ENCODE results near the gene PRKAR1A. TPM values are rescaled to one million over a fixed set of nuclear protein-coding genes. Genes with fewer than 3 reads are reported as not detected.

PRKAR1A gene
- total and polyA plus RNA-seq, 2 of the 8 experiments (the other 6 are each of a cell fraction or from before 2014, with no cell fraction given) = 39.3 to 149 TPM

GRCh38 chr17:68568581-68568980 is 56.4 kb downstream of the PRKAR1A start:
- 84% methylated on average over 2 of the region's 2 CpGs; no CpG with 5 or more reads in 1 of the 2 experiments for WGBS, 2 experiments (ENCODE audit: extremely low coverage in 1 of 2, insufficient coverage in 1 of 2, insufficient read length in 1 of 2, insufficient replicate concordance in 2 of 2, low coverage in 1 of 2, low lambda C conversion rate in 2 of 2, missing lambda C conversion rate in 1 of 2)
- ChIA-PET CTCF (ENCODE audit: partially characterized antibody) (interaction anchor here (1.4 kb wide), 1 partner anchor 9 kb away, joined by 5 read pairs; no protein-coding TSS in a partner anchor), POLR2A (ENCODE audit: partially characterized antibody) (interaction anchor here (1.1 kb wide), 1 partner anchor 27 kb away, joined by 3 read pairs; no protein-coding TSS in a partner anchor)
- FAIRE-seq (no peak), DNase-seq (ENCODE audit: low read depth in 1 of 2, low spot score in 2 of 2) (no peak)
- no peak overlapping the region for H2BK15ac ChIP-seq (ENCODE audit: low read length)
- H3K23ac ChIP-seq (ENCODE audit: insufficient read length) = no peak overlapping the region
- H3K4me1 ChIP-seq (replicated peaks in 1 of 4; ENCODE audit: control insufficient read depth in 3 of 4, insufficient read depth in 4 of 4, low read length in 3 of 4) = no peaks in the 10 kb centered on the region
- H3K79me2 ChIP-seq (ENCODE audit: control insufficient read depth in 1 of 2, insufficient read depth in 2 of 2, low read length in 2 of 2) = no peaks in the 10 kb centered on the region
- H3K27ac ChIP-seq (ENCODE audit: low read depth, low read length) = no peak overlapping the region
- H4K20me1 ChIP-seq (replicated peaks in 1 of 2; ENCODE audit: control insufficient read depth in 1 of 2, insufficient read depth in 2 of 2, low read length in 2 of 2) = no peaks in the 10 kb centered on the region
- H2BK5ac ChIP-seq (ENCODE audit: low read depth, low read length) = no peak overlapping the region
- no peak overlapping the region for H4K91ac ChIP-seq (replicated peaks; ENCODE audit: insufficient read length, low read length)
- H3K36me3 ChIP-seq (ENCODE audit: control insufficient read depth in 2 of 4, insufficient read depth in 4 of 4, low read length in 3 of 4) = peaks cover 0 to 3% (median 0%) of the 10 kb centered on the region in 4 experiments; a peak in 1 of 8 replicates
- no peaks in the 10 kb centered on the region for H3K23me2 ChIP-seq (ENCODE audit: low read depth, low read length)
- no peak overlapping the region for H2AFZ ChIP-seq (ENCODE audit: low read length)
- no peak overlapping the region for H2BK12ac ChIP-seq (ENCODE audit: low read depth, low read length)
- H3K4ac ChIP-seq (replicated peaks; ENCODE audit: insufficient read length, low read depth, low read length) = no peak overlapping the region
- no peak overlapping the region for H3K18ac ChIP-seq (ENCODE audit: extremely low read depth, low read length)
- H2AK5ac ChIP-seq (ENCODE audit: low read depth, low read length) = no peak overlapping the region
- H3K56ac ChIP-seq (replicated peaks; ENCODE audit: insufficient read length, low read depth, low read length) = no peak overlapping the region
- H3K79me1 ChIP-seq (ENCODE audit: low read depth, low read length) = no peaks in the 10 kb centered on the region
- no peak overlapping the region for H3K4me3 ChIP-seq (ENCODE audit: extremely low read depth in 1 of 4, insufficient read depth in 2 of 4, low read depth in 3 of 4, low read length in 4 of 4)
- no peak overlapping the region for H2BK20ac ChIP-seq (ENCODE audit: low read length)
- no peak overlapping the region for H3K4me2 ChIP-seq (ENCODE audit: insufficient read depth in 1 of 2, low read depth in 2 of 2, low read length in 2 of 2)
- no peak overlapping the region for H2BK120ac ChIP-seq (replicated peaks; ENCODE audit: low read depth, low read length)
- no peak overlapping the region for H3K9ac ChIP-seq (replicated peaks in 1 of 4; ENCODE audit: extremely low read depth in 1 of 4, low read depth in 3 of 4, low read length in 3 of 4)
- H3K27me3 ChIP-seq (replicated peaks in 1 of 4; ENCODE audit: control insufficient read depth in 3 of 4, extremely low read depth in 1 of 4, insufficient read depth in 3 of 4, low read length in 3 of 4) = no peaks in the 10 kb centered on the region
- H3K9me3 ChIP-seq (ENCODE audit: insufficient read depth in 2 of 2, low read depth in 1 of 2, low read length in 1 of 2) = no peaks in the 10 kb centered on the region
- H3K14ac ChIP-seq (ENCODE audit: insufficient read length) = no peak overlapping the region
- no peak overlapping the region for H4K5ac ChIP-seq (ENCODE audit: insufficient read length, low read depth, low read length)
- H4K8ac ChIP-seq (ENCODE audit: extremely low read depth, insufficient read depth, low read length) = no peak overlapping the region
- TF ChIP-seq EZH2 (IDR thresholded peaks at IDR 0.05; ENCODE audit: low read depth, low read length, severe bottlenecking) (no peak), SUZ12 (IDR thresholded peaks at IDR 0.05; ENCODE audit: low read length) (no peak), KDM4A (IDR thresholded peaks at IDR 0.05; ENCODE audit: low read depth, low read length, severe bottlenecking) (no peak), E2F6 (IDR thresholded peaks at IDR 0.05) (no peak), GTF2F1 (IDR thresholded peaks at IDR 0.05; ENCODE audit: borderline replicate concordance, low read depth, low read length) (no peak), SAP30 (IDR thresholded peaks at IDR 0.05; ENCODE audit: insufficient read depth, insufficient replicate concordance, low read length) (no peak), JUN (IDR thresholded peaks at IDR 0.05; ENCODE audit: low read depth, low read length) (no peak), RXRA (IDR thresholded peaks at IDR 0.05; ENCODE audit: insufficient read depth, low read depth, low read length) (no peak), MAX (IDR thresholded peaks at IDR 0.05) (no peak), SIRT6 (IDR thresholded peaks at IDR 0.05; ENCODE audit: low read length) (no peak), KDM1A (IDR thresholded peaks at IDR 0.05; ENCODE audit: borderline replicate concordance, low read length) (no peak)
